GM10248 (cell line): Measurements from ENCODE around the gene TBC1D1.
"Not testable (repeated sequence)": the region's sequence is repeated elsewhere in the genome, so short reads cannot be mapped to it uniquely, and the experiment has no call there.

Source experiments
- CTCF ChIA-PET: fragments of 300-600 bp; sonication (Branson Sonifier 250); formaldehyde crosslinking; extraction: SDS; loops from one replicate; lab custom pipeline; 2021; ENCODE audit warnings: antibody characterized with exemption; lab: Yijun Ruan, JAX
- POLR2A ChIA-PET: fragments of 350-650 bp; sonication (Branson Sonifier 250); formaldehyde crosslinking; extraction: SDS; loops from one replicate; lab custom pipeline; 2020; ENCODE audit warnings: antibody characterized with exemption; lab: Yijun Ruan, JAX
- DNase-seq: peaks from one replicate; pipeline ENCODE4 v3.0.0; 2012; ENCODE audit errors: extremely low spot score
- TF ChIP-seq, protein P1 (sequence below): IDR thresholded peaks from 2 replicates; pipeline ENCODE4 v1.5.1; 2012; ENCODE audit warnings: mild to moderate bottlenecking, low read depth; ENCODE audit errors: extremely low read depth, missing control alignments, control extremely low read depth

TBC1D1 gene

DNA sequence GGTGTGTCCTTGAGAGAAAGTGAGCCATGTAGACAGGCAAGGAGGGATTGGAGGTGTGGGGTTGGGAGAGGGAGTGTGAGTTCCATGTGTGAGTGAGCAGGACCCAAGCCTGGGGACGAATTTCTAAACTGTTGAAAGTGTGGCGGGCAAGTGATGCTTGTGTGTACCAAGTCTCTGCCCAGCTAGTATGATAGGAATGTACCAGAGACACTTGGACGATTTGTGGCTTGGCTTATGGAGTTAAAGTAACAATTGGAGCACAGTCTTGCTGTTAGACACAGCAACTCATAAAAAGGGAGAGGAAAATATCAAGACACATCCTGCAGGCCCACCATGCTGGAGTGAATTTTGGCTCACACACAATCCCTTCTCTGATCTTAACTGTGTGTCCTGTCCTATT is 77.9 kb downstream of the TBC1D1 start:
- ChIA-PET POLR2A (no interaction called here), CTCF (no interaction called here)
- TF ChIP-seq, protein P1, sequence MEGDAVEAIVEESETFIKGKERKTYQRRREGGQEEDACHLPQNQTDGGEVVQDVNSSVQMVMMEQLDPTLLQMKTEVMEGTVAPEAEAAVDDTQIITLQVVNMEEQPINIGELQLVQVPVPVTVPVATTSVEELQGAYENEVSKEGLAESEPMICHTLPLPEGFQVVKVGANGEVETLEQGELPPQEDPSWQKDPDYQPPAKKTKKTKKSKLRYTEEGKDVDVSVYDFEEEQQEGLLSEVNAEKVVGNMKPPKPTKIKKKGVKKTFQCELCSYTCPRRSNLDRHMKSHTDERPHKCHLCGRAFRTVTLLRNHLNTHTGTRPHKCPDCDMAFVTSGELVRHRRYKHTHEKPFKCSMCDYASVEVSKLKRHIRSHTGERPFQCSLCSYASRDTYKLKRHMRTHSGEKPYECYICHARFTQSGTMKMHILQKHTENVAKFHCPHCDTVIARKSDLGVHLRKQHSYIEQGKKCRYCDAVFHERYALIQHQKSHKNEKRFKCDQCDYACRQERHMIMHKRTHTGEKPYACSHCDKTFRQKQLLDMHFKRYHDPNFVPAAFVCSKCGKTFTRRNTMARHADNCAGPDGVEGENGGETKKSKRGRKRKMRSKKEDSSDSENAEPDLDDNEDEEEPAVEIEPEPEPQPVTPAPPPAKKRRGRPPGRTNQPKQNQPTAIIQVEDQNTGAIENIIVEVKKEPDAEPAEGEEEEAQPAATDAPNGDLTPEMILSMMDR = no peak
- DNase-seq = no peak

DNA sequence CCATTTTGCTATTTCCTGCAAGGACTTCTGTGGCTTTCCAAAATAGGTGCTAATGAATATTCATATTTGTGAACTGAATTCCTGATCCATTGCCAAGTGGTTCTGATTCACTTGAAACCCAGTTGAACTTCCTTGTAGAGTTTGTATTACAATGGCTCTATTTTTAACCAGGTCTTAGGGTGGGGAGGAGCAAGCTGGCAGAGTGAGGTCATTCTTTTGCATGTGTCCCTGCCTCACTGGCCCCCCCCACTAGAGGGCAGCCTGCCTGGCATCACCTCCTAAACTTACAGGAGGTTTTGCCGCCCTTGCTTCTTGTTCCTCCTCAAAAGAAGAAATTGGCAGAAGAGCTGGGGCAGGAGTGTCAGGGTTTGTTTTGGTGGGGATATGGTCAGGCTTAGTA is 79.8 kb downstream of the TBC1D1 start:
- no peak for DNase-seq
- ChIA-PET CTCF (interaction anchor here (0.7 to 1.3 kb wide), 4 partner anchors 8 to 18 kb away, joined by 3 to 4 read pairs (median 3); no protein-coding TSS in a partner anchor), POLR2A (no interaction called here)
- TF ChIP-seq, protein P1 = peak; percentile 14

DNA sequence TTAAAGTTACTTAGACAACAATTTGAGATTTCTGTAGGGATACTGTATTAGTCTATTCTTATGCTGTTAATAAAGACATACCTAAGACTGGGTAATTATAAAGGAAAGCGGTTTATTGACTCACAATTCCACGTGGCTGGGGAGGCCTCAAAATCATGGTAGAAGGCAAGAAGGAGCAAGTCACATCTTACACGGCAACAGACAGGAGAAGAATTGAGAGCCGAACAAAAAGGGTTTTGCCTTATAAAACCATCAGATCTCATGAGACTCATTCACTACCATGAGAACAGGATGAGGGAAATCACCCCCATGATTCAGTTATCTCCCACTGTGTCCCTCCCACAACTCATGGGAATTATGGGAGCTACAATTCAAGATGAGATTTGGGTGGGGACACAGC is 80.3 kb downstream of the TBC1D1 start:
- ChIA-PET POLR2A (no interaction called here), CTCF (interaction anchor here (1.1 to 1.3 kb wide), 2 partner anchors 9 to 17 kb away, joined by 3 to 4 read pairs; no protein-coding TSS in a partner anchor)
- DNase-seq = no peak
- TF ChIP-seq, protein P1 = no peak

DNA sequence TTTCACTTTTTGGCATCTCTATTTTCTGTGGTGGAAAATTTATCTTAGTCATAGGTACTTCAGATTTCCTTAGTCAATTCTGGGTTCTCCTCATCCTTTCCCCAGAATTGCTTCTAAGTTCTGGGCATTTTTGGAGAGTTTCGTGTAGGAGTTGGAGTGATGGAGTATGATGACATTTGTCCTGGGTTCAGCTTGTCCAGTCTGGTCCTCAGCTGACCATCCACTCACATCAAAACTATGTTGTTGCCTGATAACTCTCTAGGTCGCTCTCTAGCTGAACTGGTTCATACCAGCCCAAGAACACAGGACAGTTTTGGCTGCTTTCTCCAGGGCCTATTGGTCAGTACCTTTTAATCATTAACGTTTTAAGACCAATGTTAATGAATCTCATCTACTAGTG is 82.6 kb downstream of the TBC1D1 start:
- TF ChIP-seq, protein P1 = no peak
- ChIA-PET CTCF (no interaction called here), POLR2A (no interaction called here)
- no peak for DNase-seq

DNA sequence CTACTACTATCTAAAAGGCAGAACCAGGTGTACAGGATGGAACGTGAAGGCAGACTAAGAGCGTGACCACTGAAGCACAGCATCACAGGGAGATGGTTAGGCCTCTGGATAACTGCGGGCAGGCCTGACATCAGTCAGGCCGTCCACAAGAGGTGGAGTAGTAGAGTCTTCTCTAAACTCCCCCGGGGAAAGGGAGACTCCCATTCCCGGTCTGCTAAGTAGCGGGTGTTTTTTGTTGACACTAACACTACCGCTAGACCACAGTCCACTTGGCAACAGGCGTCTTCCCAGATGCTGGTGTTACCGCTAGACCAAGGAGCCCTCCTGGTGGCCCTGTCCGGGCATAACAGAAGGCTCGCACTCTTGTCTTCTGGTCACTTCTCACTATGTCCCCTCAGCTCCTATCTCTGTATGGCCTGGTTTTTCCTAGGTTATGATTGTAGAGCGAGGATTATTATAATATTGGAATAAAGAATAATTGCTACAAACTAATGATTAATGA is 84.5 kb downstream of the TBC1D1 start:
- POLR2A ChIA-PET, DNase-seq: not testable (repeated sequence)
- CTCF ChIA-PET = interaction anchor here (1.1 to 1.3 kb wide), 2 partner anchors 15 to 60 kb away, joined by 3 to 5 read pairs; partner anchors contain the start of gene PTTG2

DNA sequence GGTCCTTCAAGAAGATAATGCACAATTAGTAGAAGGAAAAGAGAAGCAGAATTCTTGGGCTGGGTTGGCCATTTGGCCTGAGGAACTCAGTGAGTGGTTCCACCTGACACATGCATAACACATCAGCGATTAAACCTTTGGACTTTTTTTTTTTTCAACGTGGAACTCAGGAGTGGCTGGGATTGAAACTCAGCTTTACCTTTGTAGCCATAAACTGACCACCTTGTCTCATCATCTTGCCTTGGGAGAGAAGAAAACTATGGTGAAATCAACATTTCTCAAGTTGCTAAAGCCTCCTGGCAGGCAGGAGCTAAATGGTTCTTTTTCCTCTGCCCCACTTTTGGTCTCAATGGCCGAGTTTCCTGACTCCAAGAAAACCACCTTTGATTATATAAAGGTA is 85.6 kb downstream of the TBC1D1 start:
- DNase-seq = no peak
- TF ChIP-seq, protein P1 = no peak
- POLR2A ChIA-PET = interaction anchor here (0.7 kb wide), 1 partner anchor 124 kb away, joined by 3 read pairs; no protein-coding TSS in a partner anchor
- CTCF ChIA-PET = interaction anchor here (0.7 to 2.1 kb wide), 9 partner anchors 8 to 301 kb away, joined by 3 to 10 read pairs (median 3); partner anchors contain the start of gene PTTG2

DNA sequence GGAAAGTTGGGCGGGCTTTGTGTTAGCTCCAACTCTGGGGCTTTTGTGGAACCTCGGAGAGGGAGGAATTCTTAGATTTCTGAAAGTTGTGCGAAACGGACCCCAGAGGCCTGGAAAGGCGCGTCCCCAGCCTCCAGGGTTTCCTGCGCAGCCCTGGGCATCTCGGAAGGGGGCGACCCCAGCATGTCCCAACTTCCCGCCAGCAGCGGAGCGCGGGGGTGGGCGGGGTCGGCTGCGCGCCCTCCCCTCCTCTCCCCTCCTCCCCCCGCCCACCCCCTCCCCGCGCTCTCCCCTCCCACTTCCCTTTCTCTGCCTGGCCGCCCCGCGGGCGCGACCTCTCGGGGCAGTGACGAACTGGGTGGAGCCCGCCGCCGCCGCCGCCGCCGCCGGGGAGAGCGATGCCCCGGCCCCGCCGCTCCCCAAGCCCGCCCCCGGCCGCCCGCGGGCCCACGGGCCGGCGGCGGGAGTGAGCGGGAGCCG is 86.1 kb downstream of the TBC1D1 start:
- CTCF ChIA-PET = interaction anchor here (0.6 to 2.7 kb wide), 11 partner anchors 11 to 173 kb away, joined by 3 to 10 read pairs (median 4); no protein-coding TSS in a partner anchor
- POLR2A ChIA-PET = interaction anchor here (0.7 kb wide), 1 partner anchor 123 kb away, joined by 3 read pairs; no protein-coding TSS in a partner anchor
- DNase-seq = peak; percentile 90
- TF ChIP-seq, protein P1 = no peak
